ENCODE data around the gene RBBP9.

The RBBP9 gene

DNA sequence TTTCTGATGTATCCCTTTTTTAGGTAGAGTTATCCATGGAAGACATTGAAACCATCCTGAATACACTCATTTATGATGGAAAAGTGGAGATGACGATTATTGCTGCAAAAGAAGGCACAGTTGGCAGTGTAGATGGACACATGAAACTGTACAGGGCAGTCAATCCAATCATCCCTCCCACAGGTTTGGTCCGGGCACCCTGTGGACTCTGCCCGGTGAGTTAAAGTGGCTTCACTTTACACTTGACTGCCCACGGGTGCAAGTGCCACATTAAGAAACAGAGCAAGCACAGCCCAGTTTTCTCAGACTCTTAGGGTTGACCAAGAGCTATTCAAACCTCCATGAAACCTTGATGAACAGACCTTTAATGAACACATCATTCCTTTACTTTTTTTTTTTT lies 15.4 kb downstream of the RBBP9 start:
- Mint-ChIP-seq H3K27me3 (no peaks in the 10 kb centered on the region), H3K36me3 (ENCODE audit: insufficient read depth) (peaks cover 48% of the 10 kb centered on the region), H3K4me3 (no peak overlapping the region), H3K27ac (no peak overlapping the region), H3K4me1 (ENCODE audit: low read depth in 2 of 2) (no peaks in the 10 kb centered on the region), H3K9me3 (no peaks in the 10 kb centered on the region)
- no peak for ATAC-seq (replicated peaks)
- DNase-seq, result no peak

DNA sequence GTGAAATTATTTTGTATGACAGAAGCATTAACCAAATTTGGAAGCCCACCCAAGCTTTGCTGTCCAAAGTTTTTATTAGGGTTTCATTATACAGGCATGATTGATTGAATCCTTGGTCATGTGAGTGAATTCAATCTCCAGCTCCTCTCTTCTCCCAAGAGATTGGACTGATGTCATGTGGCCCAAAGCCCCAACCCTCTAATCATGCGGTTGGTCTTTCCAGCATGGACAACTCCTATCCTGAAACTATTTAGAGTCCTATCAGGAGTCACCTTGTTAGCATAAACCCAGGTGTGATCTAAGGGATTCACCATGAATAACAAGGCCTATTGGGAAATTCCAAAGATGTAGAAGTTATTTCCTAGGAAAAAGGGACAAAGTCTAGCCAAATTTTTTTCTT lies 19.2 kb downstream of the RBBP9 start:
- H3K4me3 Mint-ChIP-seq, result no peak overlapping the region
- H3K9me3 Mint-ChIP-seq, result no peaks in the 10 kb centered on the region
- H3K27me3 Mint-ChIP-seq, result no peaks in the 10 kb centered on the region
- peaks cover 67% of the 10 kb centered on the region for H3K36me3 Mint-ChIP-seq (ENCODE audit: insufficient read depth)
- ATAC-seq (replicated peaks) (no peak), DNase-seq (no peak)
- no peaks in the 10 kb centered on the region for H3K4me1 Mint-ChIP-seq (ENCODE audit: low read depth in 2 of 2)
- no peak overlapping the region for H3K27ac Mint-ChIP-seq

DNA sequence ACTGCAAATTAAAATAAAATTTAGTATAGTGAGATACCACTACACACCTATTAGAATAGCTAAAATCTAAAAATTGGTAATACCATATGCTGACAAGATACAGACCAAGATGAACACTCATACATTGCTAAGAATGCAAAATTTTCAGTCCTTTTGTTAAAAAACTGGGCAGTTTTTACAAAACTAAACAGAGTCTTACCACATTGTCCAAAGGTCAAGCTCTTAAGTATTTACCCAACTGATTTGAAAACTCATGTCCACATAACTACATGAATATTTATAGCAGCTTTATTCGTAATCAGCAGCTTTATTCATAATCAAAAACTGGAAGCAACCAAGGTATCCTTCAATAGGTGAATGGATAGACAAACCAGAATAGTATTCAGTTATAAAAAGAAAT lies 19.8 kb downstream of the RBBP9 start:
- Mint-ChIP-seq H3K27me3 (no peaks in the 10 kb centered on the region), H3K4me1 (ENCODE audit: low read depth in 2 of 2) (no peaks in the 10 kb centered on the region), H3K4me3 (no peak overlapping the region), H3K9me3 (no peaks in the 10 kb centered on the region), H3K36me3 (ENCODE audit: insufficient read depth) (peaks cover 61% of the 10 kb centered on the region), H3K27ac (no peak overlapping the region)
- ATAC-seq (replicated peaks) (no peak), DNase-seq (no peak)

DNA sequence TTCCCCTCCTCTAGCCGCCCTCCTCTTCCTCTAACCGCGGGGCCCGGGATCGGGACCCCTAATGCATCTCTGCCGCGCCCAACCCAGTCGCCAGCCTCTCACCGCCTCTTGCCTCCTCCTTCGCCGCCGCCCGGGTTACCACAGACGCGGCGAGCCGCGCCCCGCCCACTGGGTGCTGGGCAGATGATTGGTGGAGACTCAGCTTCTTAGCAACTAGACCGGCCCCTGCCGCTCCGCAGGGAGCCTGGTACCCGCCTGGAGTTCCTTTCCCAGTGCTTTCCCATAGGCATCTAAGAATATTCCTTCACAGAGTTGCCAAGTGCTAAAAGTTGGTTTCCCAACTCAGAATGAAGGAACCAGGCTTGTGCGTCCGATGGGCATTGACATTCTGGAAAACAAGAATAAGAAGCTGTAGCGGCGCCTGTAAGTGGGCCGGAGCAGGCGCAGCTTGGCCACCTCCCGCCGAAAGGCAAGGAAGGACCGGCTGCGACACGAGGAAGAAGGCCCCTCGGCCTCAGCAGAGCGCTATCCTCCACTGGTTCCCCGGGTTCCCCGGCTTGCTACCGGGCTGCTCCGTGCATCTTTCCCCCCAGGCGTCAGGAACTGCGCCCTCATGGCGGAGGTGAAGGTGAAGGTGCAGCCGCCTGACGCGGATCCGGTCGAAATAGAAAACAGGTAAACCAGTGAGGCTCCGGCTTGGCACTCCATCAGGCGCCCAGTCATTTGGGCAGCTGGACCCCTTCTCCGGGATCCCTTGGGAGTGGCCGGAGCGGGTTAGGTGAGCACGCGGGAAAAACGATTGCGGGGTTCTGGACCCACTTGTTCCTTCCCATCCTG lies 29.9 kb downstream of the RBBP9 start, which contains the start of the genes DZANK1 and POLR3F:
TSS of gene DZANK1 (minus strand) at position 137 of the 837 bp plus-strand sequence. CDS start 1,672 bp downstream, outside the sequence.
TSS of gene POLR3F (plus strand) at position 497 of the 837 bp plus-strand sequence. CDS start at position 614, 117 bp downstream.
- Mint-ChIP-seq H3K4me3 (peak within 1 kb of the TSS; percentile 90 to 97), H3K4me1 (ENCODE audit: low read depth in 2 of 2) (peaks cover 20 to 24% of the 10 kb centered on the region in 2 donors), H3K27me3 (no peaks in the 10 kb centered on the region), H3K27ac (peak within 1 kb of the TSS; percentile 99), H3K36me3 (ENCODE audit: insufficient read depth) (peaks cover 19% of the 10 kb centered on the region), H3K9me3 (no peaks in the 10 kb centered on the region)
- peak; percentile 94 for ATAC-seq (replicated peaks)
- DNase-seq, result peak; percentile 88 to 91 (median 89)

DNA sequence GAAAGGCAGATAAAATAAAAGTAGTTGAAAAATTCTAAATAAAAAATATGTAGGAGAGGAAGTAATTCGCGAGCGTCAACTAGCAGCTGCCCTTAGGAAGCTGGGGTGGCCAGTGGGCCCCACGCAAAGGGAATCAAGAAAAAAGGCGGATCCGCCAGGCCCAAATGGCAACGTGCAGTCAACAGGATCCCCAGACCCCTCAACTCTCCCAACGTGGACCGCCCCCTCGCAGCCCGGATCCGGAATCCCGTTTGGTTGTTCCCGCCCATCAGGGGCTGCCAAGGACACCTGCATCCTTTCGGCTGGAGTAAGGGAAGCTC lies 30.5 kb downstream of the RBBP9 start:
- H3K36me3 Mint-ChIP-seq (ENCODE audit: insufficient read depth), result peaks cover 19% of the 10 kb centered on the region
- peaks cover 20 to 24% of the 10 kb centered on the region in 2 donors for H3K4me1 Mint-ChIP-seq (ENCODE audit: low read depth in 2 of 2)
- no peak for DNase-seq
- H3K4me3 Mint-ChIP-seq, result peak overlapping the region; percentile 90 to 97
- ATAC-seq (replicated peaks), result peak; percentile 19
- H3K27me3 Mint-ChIP-seq, result no peaks in the 10 kb centered on the region
- peak overlapping the region; percentile 99 for H3K27ac Mint-ChIP-seq
- no peaks in the 10 kb centered on the region for H3K9me3 Mint-ChIP-seq

DNA sequence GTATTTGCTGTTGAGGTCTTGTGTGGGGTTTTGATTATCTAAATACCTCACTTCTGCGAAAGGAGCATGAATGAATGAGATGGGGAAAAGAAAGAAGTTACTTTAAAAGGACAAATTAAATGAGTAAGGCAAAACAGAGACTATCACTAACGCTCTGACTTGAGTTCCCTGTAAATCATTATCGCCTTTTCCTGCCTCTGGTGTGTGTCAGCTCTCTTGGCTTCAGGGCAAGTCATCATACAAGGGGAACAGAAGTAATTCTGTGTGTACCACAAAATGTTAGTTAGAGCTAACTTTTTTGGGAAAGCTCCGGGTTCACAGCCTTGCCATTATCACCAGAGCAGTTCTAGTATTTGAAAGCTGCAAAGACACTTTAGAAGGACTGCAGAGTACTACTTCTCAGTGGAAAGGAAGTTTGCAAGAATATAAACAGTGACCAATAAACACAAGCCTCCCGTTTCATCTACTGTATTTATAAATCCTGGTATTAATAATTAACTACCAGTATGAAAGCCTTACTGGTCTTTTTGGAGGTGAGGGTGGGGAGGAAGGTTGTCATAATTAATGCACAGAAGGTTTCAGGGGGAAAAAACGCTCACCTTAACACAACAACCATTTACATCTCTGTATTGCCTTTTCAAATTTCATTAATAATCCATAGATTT lies 31.4 kb downstream of the RBBP9 start:
- peak overlapping the region in 1 of 2 donors; percentile 99 for H3K27ac Mint-ChIP-seq
- H3K9me3 Mint-ChIP-seq, result no peaks in the 10 kb centered on the region
- DNase-seq (no peak), ATAC-seq (replicated peaks) (no peak)
- H3K4me1 Mint-ChIP-seq (ENCODE audit: low read depth in 2 of 2), result peaks cover 20 to 24% of the 10 kb centered on the region in 2 donors
- H3K36me3 Mint-ChIP-seq (ENCODE audit: insufficient read depth), result peaks cover 19% of the 10 kb centered on the region
- no peaks in the 10 kb centered on the region for H3K27me3 Mint-ChIP-seq
- peak overlapping the region; percentile 90 to 97 for H3K4me3 Mint-ChIP-seq

DNA sequence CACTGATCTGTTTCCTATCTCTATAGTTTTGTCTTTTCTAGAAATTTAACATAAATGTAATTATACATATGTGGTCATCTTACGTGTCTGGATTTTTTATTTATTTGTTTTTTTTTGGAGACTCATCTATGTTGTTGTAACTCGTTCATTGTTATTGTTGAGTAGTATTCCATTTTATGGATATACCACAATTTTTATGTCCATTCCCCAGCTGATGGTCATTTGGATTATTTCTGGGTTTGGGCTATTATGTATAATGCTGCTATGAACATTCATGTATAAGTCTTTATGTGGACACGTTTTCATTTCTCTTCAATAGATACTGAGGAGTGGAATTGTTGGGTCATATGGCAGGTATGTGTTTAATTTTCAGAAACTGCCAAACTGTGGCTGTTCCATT lies 40.4 kb downstream of the RBBP9 start:
- H3K27me3 Mint-ChIP-seq, result no peaks in the 10 kb centered on the region
- ATAC-seq (replicated peaks), result no peak
- H3K4me3 Mint-ChIP-seq, result no peak overlapping the region
- no peak overlapping the region for H3K27ac Mint-ChIP-seq
- no peaks in the 10 kb centered on the region for H3K36me3 Mint-ChIP-seq (ENCODE audit: insufficient read depth)
- no peaks in the 10 kb centered on the region for H3K4me1 Mint-ChIP-seq (ENCODE audit: low read depth in 2 of 2)
- DNase-seq, result no peak
- peaks cover 2 to 7% of the 10 kb centered on the region in 2 donors for H3K9me3 Mint-ChIP-seq

DNA sequence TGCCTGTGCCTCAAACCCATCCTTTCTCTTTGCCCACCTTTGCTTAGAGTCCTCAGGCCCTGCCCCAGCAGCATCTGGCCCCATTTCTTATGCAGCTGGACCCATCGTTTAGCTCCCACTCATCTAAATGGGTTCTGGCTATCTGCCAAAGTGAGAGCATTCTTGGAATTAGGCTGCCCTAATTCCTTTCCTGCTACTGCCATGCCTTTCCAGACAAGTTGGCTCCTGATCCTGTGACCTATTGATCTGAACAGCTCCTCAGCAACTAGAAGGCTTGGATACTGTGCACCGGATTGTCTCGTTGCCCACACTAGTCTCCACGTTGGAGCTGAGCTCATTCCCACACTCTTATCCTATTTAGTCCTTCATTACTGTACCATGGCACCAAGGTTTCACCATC lies 53.1 kb downstream of the RBBP9 start:
- no peaks in the 10 kb centered on the region for H3K4me1 Mint-ChIP-seq (ENCODE audit: low read depth in 2 of 2)
- no peak overlapping the region for H3K4me3 Mint-ChIP-seq
- H3K27ac Mint-ChIP-seq, result no peak overlapping the region
- peaks cover 4% of the 10 kb centered on the region for H3K36me3 Mint-ChIP-seq (ENCODE audit: insufficient read depth)
- no peaks in the 10 kb centered on the region for H3K9me3 Mint-ChIP-seq
- ATAC-seq (replicated peaks) (no peak), DNase-seq (no peak)
- H3K27me3 Mint-ChIP-seq, result no peaks in the 10 kb centered on the region

DNA sequence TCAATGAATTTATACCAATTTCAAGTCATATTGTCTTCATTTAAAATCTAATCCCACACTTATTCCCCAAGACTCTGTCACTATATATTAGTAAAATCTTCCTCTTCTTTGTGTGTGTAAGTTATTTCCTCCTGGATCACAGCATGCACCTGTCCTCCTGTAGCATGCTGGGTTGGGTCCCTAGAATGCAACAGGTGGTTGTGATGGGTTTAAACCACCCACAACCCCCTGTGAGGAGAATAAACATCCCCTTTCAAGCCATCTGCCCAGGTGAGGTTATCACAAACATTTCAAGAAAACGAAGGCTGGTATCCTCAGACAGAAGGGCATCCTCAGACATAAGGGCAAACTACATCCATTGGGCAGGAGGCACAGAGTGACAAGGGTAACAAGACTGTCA lies 56.6 kb downstream of the RBBP9 start:
- no peak for ATAC-seq (replicated peaks)
- Mint-ChIP-seq H3K4me3 (no peak overlapping the region), H3K36me3 (ENCODE audit: insufficient read depth) (no peaks in the 10 kb centered on the region), H3K4me1 (ENCODE audit: low read depth in 2 of 2) (no peaks in the 10 kb centered on the region), H3K27me3 (no peaks in the 10 kb centered on the region), H3K27ac (no peak overlapping the region), H3K9me3 (no peaks in the 10 kb centered on the region)
- no peak for DNase-seq

DNA sequence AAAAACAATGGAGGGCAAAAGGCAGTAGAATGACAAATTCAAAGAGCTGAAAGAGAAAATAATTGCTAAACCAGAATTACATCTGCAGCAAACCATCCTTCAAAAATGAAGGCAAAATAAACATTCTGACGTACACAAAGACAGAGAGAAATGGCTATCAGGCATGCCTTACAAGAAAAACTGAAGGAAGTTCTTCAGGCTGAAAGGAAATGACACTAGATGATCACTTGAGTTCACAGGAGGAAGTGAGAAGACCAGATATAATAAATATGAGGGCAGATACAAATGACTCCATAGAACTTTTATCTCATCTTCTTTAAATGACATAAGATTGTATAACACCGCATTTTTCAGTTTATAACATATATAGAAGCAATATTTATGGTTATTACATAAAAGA lies 60.2 kb downstream of the RBBP9 start:
- no peak overlapping the region for H3K4me3 Mint-ChIP-seq
- H3K4me1 Mint-ChIP-seq (ENCODE audit: low read depth in 2 of 2), result no peaks in the 10 kb centered on the region
- ATAC-seq (replicated peaks), result no peak
- no peaks in the 10 kb centered on the region for H3K36me3 Mint-ChIP-seq (ENCODE audit: insufficient read depth)
- no peaks in the 10 kb centered on the region for H3K9me3 Mint-ChIP-seq
- DNase-seq, result no peak
- H3K27ac Mint-ChIP-seq, result peak overlapping the region in 1 of 2 donors; percentile 11
- H3K27me3 Mint-ChIP-seq, result no peaks in the 10 kb centered on the region

All from effector memory CD8-positive, alpha-beta T cell (primary cell).